ENCODE measurements around the gene DCTN4.
A peak's percentile ranks its signal among the peaks of the same experiment; 100 is the strongest.
"Not testable (repeated sequence)": the region's sequence is repeated elsewhere in the genome, so short reads cannot be mapped to it uniquely, and the experiment has no call there.

DCTN4 gene

GRCh38 chr5:150778088-150778516, 19.3 kb upstream of the DCTN4 start:
- DNase-seq: no peak

GRCh38 chr5:150777685-150778084, 18.9 kb upstream of the DCTN4 start:
- no peak for DNase-seq

GRCh38 chr5:150774145-150774544, 15.3 kb upstream of the DCTN4 start:
- DNase-seq: peak; percentile 90

GRCh38 chr5:150771034-150771795, 12.4 kb upstream of the DCTN4 start:
- peak; percentile 66 for DNase-seq

GRCh38 chr5:150766251-150766650, 7.4 kb upstream of the DCTN4 start:
- DNase-seq: peak; percentile 81

GRCh38 chr5:150765799-150766169, 7.0 kb upstream of the DCTN4 start:
- DNase-seq: peak; percentile 59

- peak; percentile 60 for DNase-seq
These were observed 6.4 kb upstream of the DCTN4 start for GRCh38 chr5:150765011-150765798.

GRCh38 chr5:150764530-150764929, 5.7 kb upstream of the DCTN4 start:
- peak; percentile 96 for DNase-seq

GRCh38 chr5:150763023-150763769, 4.4 kb upstream of the DCTN4 start:
- DNase-seq: peak; percentile 96

GRCh38 chr5:150762211-150762610, 3.4 kb upstream of the DCTN4 start:
- DNase-seq: peak; percentile 65

GRCh38 chr5:150759334-150759583, 442 bp upstream of the DCTN4 start:
- DNase-seq: no peak

GRCh38 chr5:150758203-150758530, 650 bp downstream of the DCTN4 start:
- no peak for DNase-seq

- DNase-seq: no peak
These were observed 1.6 kb downstream of the DCTN4 start for GRCh38 chr5:150757087-150757649.

- DNase-seq: no peak
These were observed 5.0 kb downstream of the DCTN4 start for GRCh38 chr5:150753863-150754262.

GRCh38 chr5:150753463-150753862, 5.4 kb downstream of the DCTN4 start:
- no peak for DNase-seq

- DNase-seq: no peak
These were observed 7.5 kb downstream of the DCTN4 start for GRCh38 chr5:150751096-150751891.

GRCh38 chr5:150750469-150750868, 8.3 kb downstream of the DCTN4 start:
- DNase-seq: no peak

- not testable (repeated sequence) for DNase-seq
These were observed 15.7 kb downstream of the DCTN4 start for GRCh38 chr5:150743142-150743488.

- DNase-seq: not testable (repeated sequence)
These were observed 16.2 kb downstream of the DCTN4 start for GRCh38 chr5:150742455-150743141.

- DNase-seq: no peak
These were observed 17.8 kb downstream of the DCTN4 start for GRCh38 chr5:150740992-150741391.

- DNase-seq: no peak
These were observed 20.0 kb downstream of the DCTN4 start for GRCh38 chr5:150738862-150739261.

All from hematopoietic multipotent progenitor cell treated with erythropoietin and hydrocortisone succinate and interleukin-3 and kit ligand, for 4 days (in vitro differentiated cells).